NCI-H524 treated with DMSO at 0.1 percent for 48 hours (cell line): Measurements from ENCODE around the gene FSD1L.
"Not testable (repeated sequence)": the region's sequence is repeated elsewhere in the genome, so short reads cannot be mapped to it uniquely, and the experiment has no call there.

Experiments
- DNase-seq: peaks from one replicate; lab custom pipeline; 2025; lab: John Stamatoyannopoulos, UW

Gene FSD1L

GRCh38 chr9:105484226-105484625, 36.4 kb downstream of the FSD1L start:
- no peak for DNase-seq

- DNase-seq: no peak
These were observed 37.3 kb downstream of the FSD1L start for GRCh38 chr9:105485131-105485530.

GRCh38 chr9:105496826-105497225, 49.0 kb downstream of the FSD1L start:
- DNase-seq: no peak

GRCh38 chr9:105497704-105498103, 49.9 kb downstream of the FSD1L start:
- DNase-seq: no peak

- DNase-seq: no peak
These were observed 52.4 kb downstream of the FSD1L start for GRCh38 chr9:105500108-105500766.

GRCh38 chr9:105501414-105501813, 53.6 kb downstream of the FSD1L start:
- DNase-seq: no peak

- DNase-seq: no peak
These were observed 54.4 kb downstream of the FSD1L start for GRCh38 chr9:105502276-105502675.

DNA sequence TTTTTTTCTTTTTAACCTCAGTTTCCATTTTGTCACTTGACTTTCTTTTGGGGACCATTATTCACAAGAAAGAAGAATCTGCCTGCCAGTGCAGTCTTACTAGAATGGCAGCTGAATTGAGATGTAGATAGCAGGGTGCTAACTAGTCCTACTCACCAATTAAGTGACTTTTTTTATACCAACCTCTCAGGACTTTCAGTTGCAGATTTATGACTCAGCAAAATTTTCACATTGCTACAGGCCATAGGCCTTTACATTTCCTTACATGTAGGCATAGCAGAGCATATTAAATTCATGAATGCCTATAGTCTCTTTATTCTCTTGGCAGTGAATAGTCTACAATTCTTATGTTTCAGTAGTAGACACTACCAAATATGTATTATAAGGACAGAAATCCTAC, 56.0 kb downstream of the FSD1L start:
- DNase-seq: no peak

DNA sequence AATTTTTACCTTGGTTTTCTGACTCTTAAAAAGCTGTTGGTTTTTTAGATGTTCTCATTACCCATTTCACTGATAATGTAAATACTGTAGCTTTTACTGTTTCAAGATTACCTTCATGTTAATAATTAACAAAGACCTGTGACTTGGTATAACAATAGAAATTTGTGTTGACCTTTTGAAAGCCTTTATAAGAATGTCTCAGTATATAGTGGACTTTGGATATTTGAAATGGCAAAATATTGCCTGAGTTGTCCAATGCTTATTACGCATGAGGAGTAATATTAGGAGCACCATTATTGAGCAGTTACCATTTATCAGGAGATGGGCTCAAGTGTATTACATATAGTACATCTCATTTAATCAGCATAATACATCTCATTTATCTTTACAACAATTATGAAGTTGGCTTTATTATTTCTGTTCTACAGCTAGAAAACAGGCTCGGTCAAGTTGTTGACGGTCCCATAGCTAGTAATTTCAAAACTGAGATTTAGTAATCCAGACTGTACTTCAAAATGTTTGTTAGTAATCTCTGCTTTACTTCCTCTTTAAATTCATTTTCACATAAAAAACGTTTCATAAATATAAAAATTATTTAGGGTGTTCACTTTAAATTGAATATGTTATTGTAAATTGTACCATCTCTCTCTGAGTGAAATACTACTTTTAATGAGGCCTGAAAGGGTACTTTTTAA, 59.4 kb downstream of the FSD1L start:
- DNase-seq: no peak

GRCh38 chr9:105508530-105508929, 60.7 kb downstream of the FSD1L start:
- DNase-seq: no peak

GRCh38 chr9:105510024-105510423, 62.2 kb downstream of the FSD1L start:
- DNase-seq: no peak

DNA sequence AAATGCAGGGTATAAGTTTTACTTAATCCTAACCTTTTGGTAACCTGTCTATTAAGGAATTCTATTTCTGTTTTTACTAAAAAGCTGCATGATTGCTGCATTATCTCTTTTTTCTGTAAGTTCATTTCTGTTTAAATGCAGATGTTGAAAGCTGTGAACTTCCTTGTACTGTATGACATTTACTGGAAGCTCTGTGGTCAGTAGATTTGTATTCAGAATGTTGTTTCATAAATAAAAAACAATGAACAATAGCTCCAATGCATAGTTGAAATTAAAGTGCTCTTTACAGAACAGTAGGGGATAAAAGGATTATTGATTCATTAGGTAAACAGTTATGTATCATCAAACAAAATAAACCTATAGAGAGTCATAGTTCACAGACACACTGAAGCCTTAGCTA, 63.6 kb downstream of the FSD1L start:
- DNase-seq: no peak

DNA sequence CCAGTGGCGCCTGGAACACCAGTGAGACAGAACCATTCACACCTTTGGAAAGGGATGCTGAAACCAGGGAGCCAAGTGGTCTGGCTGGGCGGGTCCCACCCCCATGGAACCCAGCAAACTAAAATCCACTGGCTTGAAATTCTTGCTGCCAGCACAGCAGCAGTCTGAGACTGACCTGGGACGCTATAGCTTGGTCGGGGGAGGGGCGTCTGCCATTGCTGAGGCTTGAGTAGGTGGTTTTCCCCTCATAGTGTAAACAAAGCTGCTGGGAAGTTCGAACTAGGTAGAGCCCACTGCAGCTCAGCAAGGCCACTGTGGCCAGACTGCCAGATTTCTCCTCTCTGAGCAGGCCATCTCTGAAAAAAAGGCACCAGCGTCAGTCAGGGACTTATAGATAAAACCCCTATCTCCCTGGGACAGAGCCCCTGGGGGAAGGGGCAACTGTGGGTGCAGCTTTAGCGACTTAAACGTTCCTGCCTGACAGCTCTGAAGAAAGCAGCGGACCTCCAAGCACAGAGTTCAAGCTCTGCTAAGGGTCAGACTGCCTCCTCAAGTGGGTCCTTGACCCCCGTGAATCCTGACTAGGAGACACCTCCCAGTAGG, 68.1 kb downstream of the FSD1L start:
- no peak for DNase-seq

DNA sequence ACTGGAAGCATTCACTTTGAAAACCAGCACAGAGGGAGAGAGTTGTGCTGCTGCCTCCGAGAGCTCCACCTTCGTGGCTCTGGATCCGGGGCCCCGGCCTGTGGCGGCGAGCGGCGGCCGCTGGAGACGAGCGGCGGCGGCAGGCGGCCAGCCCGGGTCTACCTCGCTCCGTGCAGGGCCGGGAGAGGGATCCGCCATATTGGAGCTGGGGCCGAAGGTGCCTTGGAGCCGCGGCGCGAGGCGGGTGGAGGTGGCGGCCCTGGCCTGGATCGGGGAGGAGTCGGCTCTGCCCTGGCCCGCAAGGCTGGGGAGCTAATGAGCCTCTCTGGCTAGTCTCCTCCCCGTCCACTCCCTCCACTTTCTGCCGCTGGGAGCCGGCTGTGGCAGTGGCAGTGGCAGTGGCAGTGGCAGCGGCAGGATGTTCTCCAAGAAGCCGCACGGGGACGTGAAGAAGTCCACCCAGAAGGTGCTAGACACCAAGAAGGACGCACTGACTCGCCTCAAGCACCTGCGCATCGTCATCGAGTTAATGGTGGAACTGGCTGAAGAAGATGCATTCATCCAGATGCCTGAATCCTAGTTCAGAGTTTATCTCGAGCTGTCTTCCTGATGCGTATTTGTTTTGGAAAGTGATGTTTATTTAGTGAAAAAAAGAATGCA, 72.0 kb downstream of the FSD1L start:
- DNase-seq: not testable (repeated sequence)

DNA sequence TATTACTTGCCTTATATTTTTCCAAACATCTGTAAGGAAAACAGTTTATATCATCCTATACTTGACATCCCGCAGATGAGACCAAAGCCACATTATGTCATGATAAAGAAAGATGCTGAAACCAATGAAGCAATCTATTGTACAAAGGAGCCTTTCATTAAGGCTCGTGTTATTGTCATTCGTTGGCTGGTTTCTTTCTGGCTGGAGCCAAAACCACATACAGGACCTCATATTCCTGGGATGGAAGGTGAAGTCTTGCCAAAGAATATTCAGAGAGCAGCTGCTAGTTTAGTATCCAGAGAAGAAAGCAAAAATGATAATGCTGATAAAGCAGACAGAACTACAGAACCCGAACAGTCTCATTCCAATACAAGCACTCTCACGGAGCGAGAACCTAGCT, 73.2 kb downstream of the FSD1L start:
- DNase-seq: not testable (repeated sequence)

- DNase-seq: not testable (repeated sequence)
These were observed 75.0 kb downstream of the FSD1L start for GRCh38 chr9:105522618-105523385.

DNA sequence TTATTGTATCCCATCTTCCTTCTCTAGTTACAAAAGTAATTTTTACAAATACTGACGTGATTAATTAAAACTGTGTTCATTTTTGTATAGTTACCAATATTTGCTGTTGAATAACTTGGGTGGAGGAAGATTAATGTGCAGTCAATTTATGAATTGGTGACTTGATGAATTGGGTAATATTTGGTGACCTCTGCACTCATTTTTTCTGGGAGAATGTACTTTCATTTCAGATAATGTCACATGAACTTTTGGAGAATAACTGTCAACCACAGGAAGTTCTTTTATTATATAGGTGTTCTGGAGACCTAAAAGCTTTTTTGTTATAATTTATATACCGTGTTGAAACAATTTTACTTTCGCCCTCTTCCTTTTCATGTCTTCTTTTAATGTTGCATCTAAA, 83.7 kb downstream of the FSD1L start:
- DNase-seq: no peak

GRCh38 chr9:105535920-105536668, 88.3 kb downstream of the FSD1L start:
- DNase-seq: no peak

GRCh38 chr9:105539452-105539851, 91.6 kb downstream of the FSD1L start:
- no peak for DNase-seq

DNA sequence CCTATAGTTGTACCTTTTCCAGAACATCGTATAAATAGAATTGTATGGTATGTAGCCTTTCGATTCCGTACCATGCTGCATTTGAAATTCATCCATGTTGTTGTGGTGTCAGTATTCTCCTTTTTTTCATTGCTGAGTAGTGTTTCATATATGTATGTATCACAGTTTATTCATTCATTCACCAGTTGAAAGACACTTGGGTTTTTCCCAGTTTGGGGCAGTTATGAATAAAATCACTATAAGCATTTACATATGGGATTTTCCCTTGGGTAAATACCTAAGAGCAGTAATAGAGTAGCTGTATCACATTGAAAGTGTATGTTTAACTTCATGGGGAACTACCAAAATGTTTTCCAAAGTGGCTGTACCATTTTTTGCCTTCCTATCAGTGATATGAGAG, 94.0 kb downstream of the FSD1L start:
- no peak for DNase-seq

DNA sequence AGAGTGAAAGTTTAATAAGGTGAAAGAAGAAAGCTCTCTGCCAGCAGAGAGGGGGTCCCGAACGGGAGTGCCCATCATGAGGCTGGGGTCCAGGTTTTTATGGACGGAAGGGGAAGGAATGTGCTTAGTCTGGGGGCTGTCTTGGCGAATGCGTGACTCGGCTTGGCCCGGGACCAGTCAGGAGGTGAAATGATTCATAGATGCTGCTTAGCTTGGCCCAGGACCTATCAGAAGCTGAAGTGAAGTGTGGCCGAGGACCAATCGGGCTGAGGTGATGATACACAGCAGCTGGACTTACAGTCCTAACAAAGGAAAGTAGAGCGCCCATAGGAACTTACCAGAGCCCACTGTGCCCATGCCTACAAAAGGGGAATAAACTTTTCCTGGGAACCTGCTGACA, 106.2 kb downstream of the FSD1L start:
- no peak for DNase-seq
